A172 (cell line): ENCODE data around the gene GNAZ. TPM values are rescaled to one million over a fixed set of nuclear protein-coding genes. Genes with fewer than 3 reads are reported as not detected.
A peak's percentile ranks its signal among the peaks of the same experiment; 100 is the strongest.
"Not testable (repeated sequence)": the region's sequence is repeated elsewhere in the genome, so short reads cannot be mapped to it uniquely, and the experiment has no call there.

Experiments used
- DNase-seq: peaks from one replicate; pipeline ENCODE4 v3.0.0-alpha.2; 2015; ENCODE audit warnings: low spot score
- total RNA-seq: library from RNA; depleted of rRNA; stranded (reverse); fragments of >200 nt; shearing (Covaris generic); gene quantifications from 2 replicates; pipeline ENCODE4 v1.2.3, GENCODE V29; 2014

Gene GNAZ
- total RNA-seq, 1 experiment from 2014 or later: 8.5 TPM

DNA sequence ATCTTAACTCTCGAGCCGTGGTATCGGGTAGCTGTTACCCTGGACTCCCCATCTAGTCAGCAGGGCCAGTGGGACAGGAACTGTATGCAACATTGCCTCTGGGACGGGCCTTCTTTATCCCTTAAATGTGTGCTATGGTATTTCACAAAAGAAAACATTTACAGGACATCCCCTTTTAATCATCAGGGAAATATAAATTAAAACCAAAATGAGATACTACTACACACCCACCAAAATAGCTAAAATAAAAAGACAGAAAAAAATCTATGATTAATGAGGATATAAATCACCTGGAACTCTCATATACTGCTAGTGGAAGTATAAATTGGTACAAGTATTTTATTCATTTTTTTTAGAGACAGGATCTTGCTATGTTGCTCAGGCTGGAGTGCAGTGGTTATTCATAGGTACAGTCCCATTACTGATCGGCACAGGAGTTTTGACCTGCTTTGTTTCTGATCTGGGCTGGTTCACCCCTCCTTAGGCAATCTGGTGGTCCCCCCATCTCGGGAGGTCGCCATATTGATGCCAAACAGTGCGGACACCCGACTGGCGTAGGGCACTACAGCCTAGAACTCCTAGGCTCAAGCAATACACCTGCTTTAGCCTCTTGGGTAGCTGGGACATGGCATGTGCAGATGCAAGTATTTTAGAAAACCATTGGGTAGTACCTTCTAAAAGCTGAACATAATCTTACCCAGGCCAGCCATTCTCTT lies 62.2 kb downstream of the GNAZ start:
- no peak for DNase-seq

- no peak for DNase-seq
These were observed 63.6 kb downstream of the GNAZ start for GRCh38 chr22:23133922-23134321.

DNA sequence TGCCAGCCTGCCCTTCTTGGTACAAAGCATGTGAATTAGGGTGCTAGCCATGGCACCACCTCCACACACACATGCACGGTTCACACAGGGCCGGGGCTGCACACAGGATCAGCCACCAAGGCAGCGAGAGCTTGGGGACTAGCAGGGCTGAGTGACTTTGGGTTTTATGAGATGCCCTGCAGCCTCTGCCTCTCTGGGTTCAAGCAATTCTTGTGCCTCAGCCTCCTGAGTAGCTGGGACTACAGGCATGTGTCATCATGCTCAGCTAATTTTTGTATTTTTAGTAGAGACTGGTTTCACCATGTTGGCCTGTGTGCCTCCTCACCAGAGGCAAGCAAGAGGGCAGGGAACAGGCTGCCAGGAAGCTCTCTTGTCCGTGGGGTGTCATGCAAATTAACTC lies 66.7 kb downstream of the GNAZ start:
- not testable (repeated sequence) for DNase-seq

- no peak for DNase-seq
These were observed 67.1 kb downstream of the GNAZ start for GRCh38 chr22:23137468-23137867.

DNA sequence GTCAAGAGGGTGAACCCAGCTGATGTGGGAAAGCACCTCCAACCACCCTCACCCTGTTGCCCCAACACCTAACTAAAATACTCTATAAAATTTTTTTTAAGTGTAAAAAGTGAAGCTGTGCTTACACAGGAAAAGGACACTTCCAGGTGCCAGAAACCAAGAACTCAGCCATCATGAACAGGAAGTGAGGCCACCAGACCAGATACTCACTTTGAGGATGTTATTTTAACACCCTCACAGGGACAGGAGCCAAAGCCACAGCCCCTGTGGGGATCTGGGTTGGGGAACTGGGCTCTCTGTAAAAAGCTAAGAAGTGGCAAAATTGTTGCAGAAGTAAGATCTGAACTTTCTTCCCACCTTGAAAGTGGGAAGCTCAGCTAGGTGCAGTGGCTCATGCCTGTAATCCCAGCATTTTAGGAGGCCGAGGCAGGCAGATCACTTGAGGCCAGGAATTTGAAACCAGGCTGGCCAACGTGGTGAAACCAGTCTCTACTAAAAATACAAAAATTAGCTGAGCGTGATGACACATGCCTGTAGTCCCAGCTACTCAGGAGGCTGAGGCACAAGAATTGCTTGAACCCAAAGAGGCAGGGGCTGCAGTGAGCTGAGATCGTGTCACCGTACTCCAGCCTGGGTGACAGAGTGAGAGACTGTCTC lies 67.7 kb downstream of the GNAZ start:
- DNase-seq: peak; percentile 12

- no peak for DNase-seq
These were observed 68.5 kb downstream of the GNAZ start for GRCh38 chr22:23138584-23139435.

- no peak for DNase-seq
These were observed 70.1 kb downstream of the GNAZ start for GRCh38 chr22:23140385-23140784.

DNA sequence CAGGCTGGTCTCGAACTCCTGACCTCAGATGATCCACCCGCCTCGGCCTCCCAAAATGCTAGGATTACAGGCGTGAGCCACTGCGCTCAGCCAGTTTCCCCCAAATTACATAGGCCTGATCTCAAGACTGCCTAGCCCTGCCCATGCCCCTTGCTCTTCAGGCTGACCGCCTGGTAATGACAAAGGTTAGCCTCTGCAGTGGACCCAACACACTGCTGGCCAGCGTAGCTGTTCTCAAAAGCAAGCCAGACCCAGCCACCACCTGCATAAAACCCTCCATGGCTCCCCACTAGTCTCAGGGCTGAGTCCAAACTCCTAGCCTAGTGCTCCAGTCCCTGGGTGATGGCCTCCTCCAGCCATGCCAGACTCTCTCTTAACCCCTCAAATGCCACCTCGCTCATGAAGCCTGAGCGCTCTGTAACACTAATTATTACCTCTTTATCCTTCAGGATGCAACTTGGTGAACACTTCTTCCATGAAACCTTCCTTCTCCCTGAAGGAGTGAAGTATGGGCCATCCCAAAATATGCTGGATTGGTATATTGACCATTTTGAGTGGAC lies 72.3 kb downstream of the GNAZ start:
- no peak for DNase-seq

DNA sequence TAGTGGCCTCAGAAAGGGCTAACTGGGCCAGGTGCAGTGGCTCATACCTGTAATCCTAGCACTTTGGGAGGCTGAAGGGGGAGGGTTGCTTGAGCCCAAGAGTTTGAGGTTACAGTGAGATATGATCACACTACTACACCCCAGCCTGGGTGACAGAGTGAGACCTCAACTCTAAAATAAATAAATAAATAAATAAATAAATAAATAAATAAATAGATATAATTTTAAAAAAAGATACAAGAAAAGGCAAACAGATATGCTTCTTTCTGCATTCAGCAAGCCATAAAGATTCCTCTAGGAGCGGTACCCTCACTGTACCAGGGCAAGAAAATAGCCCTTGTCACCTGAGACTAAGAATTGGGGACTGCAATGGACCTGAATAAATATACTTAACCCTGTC lies 72.8 kb downstream of the GNAZ start:
- no peak for DNase-seq

GRCh38 chr22:23144432-23144831 lies 74.1 kb downstream of the GNAZ start:
- no peak for DNase-seq

- DNase-seq: peak; percentile 94
These were observed 74.9 kb downstream of the GNAZ start, which contains the start of gene RAB36 for GRCh38 chr22:23144932-23145877. RAB36 (plus strand) TSS chr22:23145477; CDS start chr22:23146617, 1,140 bp downstream.

GRCh38 chr22:23145878-23146470 lies 75.7 kb downstream of the GNAZ start:
- no peak for DNase-seq

DNA sequence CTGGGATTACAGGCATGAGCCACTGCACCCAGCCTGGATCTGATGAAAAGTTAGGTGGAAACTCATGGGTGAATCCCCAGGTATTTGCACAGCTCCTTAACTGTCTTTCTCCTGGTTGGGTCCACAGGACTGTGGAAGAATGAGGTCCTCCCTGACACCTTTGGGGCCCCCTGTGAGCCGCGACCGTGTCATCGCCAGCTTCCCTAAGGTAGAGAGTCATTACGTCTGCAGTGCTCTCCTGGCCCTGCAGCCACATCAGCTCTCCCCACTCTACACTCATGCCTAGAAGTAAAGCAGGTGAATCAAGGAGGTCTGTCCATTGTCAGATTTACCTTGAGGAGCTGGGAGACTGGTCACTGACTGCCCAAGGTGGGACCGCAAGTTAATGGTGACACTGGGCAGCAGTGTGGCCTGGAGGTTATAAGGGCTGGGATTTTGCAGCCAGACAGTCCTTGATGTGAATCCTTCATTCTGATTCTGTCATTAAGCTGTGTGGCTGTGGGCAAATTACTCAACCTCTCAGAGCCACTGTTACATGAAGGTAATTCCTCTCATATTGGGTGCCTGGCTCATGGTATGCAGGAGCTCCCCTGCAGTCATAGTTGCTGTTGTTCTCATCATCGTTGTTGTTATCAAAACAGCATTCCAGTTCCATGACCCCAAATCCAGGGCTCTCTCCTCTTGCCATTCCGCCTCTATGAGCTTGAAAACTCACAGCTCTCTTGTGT lies 76.3 kb downstream of the GNAZ start:
- DNase-seq: no peak

DNA sequence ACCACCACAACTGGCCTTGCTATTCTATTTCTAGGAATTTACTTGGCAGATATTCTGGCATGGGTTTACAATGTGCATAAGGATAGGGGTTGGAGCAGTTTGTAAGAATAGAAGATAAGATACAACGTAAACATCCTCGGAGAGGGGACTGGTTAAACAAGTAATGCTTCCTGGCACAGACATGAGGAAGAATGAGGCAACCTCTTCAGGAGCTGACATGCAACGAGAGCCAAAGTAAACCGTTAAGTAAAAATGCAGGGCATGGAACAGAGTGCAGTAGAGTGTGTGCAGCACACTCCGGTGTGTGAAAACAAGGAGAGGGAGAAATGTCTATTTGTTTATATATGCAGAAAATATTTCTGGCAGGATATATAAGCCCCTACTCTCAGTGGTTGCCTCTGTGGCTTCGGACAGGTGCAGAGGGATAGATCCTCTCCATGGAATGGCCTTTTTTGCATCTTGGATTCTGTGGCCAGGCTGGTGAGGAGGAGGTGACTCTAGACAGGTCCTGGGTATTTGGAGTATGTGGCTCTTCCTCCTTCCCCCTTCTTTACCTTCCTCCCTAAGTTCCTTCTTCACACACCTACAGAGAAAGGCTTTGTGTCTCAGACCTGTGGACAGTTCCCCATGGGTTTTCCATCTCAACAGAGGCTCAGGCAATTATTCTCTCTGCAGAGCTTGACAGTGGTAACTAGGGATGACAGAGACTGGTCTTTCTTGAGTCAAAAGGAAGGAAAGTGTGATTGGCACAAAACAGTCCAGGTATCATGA lies 77.5 kb downstream of the GNAZ start:
- DNase-seq: no peak

DNA sequence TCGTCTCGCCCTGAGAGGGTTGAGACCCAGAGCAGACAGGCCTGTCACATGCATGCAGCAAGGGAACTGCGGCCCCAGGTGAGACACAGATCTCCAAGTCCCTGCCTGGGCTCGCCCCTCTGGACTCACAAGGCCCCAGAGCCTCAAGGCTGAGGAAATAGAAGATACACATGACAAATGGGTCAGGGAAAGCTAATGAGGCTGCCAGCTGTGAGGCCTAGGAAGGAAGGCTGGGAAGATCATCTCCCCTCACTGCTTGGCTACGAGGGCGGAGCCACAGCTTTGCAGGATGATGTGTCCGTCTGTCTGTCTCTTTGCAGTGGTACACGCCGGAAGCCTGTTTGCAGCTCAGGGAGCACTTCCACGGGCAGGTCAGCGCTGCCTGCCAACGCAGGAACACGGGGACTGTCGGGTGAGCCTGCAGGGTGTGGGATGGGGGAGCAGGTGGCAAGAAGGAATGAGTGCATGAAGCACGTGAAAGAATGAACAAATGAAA lies 79.5 kb downstream of the GNAZ start:
- no peak for DNase-seq

DNA sequence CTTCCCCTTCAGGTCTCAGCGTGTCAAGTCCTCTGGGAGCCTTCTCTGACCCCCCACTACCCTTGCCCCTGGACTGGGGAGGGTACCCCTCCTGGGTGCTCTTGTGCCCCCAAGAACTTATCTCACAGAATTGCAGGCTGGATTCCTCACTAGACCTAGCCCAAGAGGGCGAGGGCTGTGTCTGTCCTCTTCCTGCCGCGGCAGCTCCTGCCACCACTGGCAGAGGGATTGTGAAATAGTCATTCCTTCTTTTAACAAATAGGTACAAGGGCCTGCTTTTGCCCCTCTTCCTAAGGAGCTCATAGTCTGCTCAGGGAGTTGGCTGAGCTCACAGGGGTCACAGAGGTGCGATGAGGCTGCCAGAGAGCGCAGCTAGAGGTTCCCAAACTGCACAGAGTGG lies 80.4 kb downstream of the GNAZ start:
- DNase-seq: no peak

- DNase-seq: no peak
These were observed 81.5 kb downstream of the GNAZ start for GRCh38 chr22:23151827-23152226.

GRCh38 chr22:23152238-23153114 lies 82.2 kb downstream of the GNAZ start:
- no peak for DNase-seq
